HG02763 (cell line): ENCODE measurements around the gene DLX3.

Experiments
- ATAC-seq: cut with Tn5 transposase; IDR thresholded peaks from one replicate; pipeline ENCODE4 v1.9.1; 2021; ENCODE audit warnings: mild to moderate bottlenecking, moderate library complexity; ENCODE audit not compliant: unreplicated experiment

Gene DLX3

GRCh38 chr17:50024808-50025207, 29.8 kb upstream of the DLX3 start:
- ATAC-seq, result no peak

- no peak for ATAC-seq
Observed at GRCh38 chr17:50023520-50023919, 28.5 kb upstream of the DLX3 start.

- no peak for ATAC-seq
Observed at GRCh38 chr17:50022463-50023130, 27.6 kb upstream of the DLX3 start.

- ATAC-seq, result no peak
Observed at GRCh38 chr17:50021681-50022370, 26.8 kb upstream of the DLX3 start.

GRCh38 chr17:50020841-50021599, 26.0 kb upstream of the DLX3 start:
- ATAC-seq, result no peak

GRCh38 chr17:50018909-50019308, 23.9 kb upstream of the DLX3 start:
- no peak for ATAC-seq

GRCh38 chr17:50015146-50015545, 20.1 kb upstream of the DLX3 start:
- no peak for ATAC-seq

- ATAC-seq, result no peak
Observed at GRCh38 chr17:50014471-50015088, 19.6 kb upstream of the DLX3 start.

GRCh38 chr17:50013079-50013478, 18.1 kb upstream of the DLX3 start:
- ATAC-seq, result no peak

GRCh38 chr17:50009282-50009681, 14.3 kb upstream of the DLX3 start:
- ATAC-seq, result no peak

- ATAC-seq, result no peak
Observed at GRCh38 chr17:50003911-50004310, 8.9 kb upstream of the DLX3 start.

GRCh38 chr17:49998836-49999511, 4.0 kb upstream of the DLX3 start:
- ATAC-seq, result no peak

GRCh38 chr17:49997773-49998703, 3.0 kb upstream of the DLX3 start:
- ATAC-seq, result peak; percentile 58

- no peak for ATAC-seq
Observed at GRCh38 chr17:49997301-49997650, 2.3 kb upstream of the DLX3 start.

GRCh38 chr17:49996495-49997300, 1.7 kb upstream of the DLX3 start:
- ATAC-seq, result no peak

GRCh38 chr17:49996121-49996494, 1.1 kb upstream of the DLX3 start:
- no peak for ATAC-seq

GRCh38 chr17:49994085-49995054, 654 bp downstream of the DLX3 start:
- no peak for ATAC-seq

- ATAC-seq, result no peak
Observed at GRCh38 chr17:49993423-49994060, 1.5 kb downstream of the DLX3 start.
